Measurements from ENCODE around the gene TMEM161A.

TMEM161A gene

GRCh38 chr19:19146865-19147264 lies 8.6 kb upstream of the TMEM161A start:
- Histone ChIP-seq H2AFZ (ENCODE audit: insufficient read depth, low read length, poor library complexity) (no peak overlapping the region), H4K91ac (ENCODE audit: low read depth, low read length) (no peak overlapping the region), H2BK120ac (ENCODE audit: insufficient read depth, low read length, poor library complexity) (no peak overlapping the region), H4K8ac (ENCODE audit: low read depth, low read length) (no peak overlapping the region), H3K4me3 (ENCODE audit: low read depth, low read length) (no peak overlapping the region), H3K18ac (ENCODE audit: low read length) (no peak overlapping the region), H3K23ac (ENCODE audit: low read length) (no peak overlapping the region), H2BK12ac (ENCODE audit: low read length) (no peak overlapping the region), H3K27ac (ENCODE audit: low read depth, low read length) (no peak overlapping the region), H3K14ac (ENCODE audit: low read length) (no peak overlapping the region), H3K27me3 (ENCODE audit: insufficient read depth, low read length) (no peaks in the 10 kb centered on the region), H3K4me2 (ENCODE audit: low read length) (no peak overlapping the region), H3K9me3 (ENCODE audit: insufficient read depth, low read depth, low read length) (no peaks in the 10 kb centered on the region), H3K36me3 (ENCODE audit: control insufficient read depth in 1 of 2, insufficient read depth in 2 of 2, low read length in 2 of 2) (peaks cover 2 to 4% of the 10 kb centered on the region in 2 experiments), H3K9ac (ENCODE audit: low read length) (no peak overlapping the region), H3K4ac (ENCODE audit: low read depth, low read length) (no peak overlapping the region), H4K12ac (ENCODE audit: low read depth, low read length) (no peak overlapping the region), H2BK5ac (ENCODE audit: low read depth, low read length, poor library complexity) (no peak overlapping the region), H3K4me1 (ENCODE audit: control insufficient read depth in 1 of 2, insufficient read depth in 2 of 2, low read length in 2 of 2) (no peaks in the 10 kb centered on the region), H3K79me1 (ENCODE audit: low read length) (no peaks in the 10 kb centered on the region), H2AK5ac (ENCODE audit: low read length) (no peak overlapping the region), H3K79me2 (ENCODE audit: control insufficient read depth, insufficient read depth, low read length, poor library complexity) (no peaks in the 10 kb centered on the region)
- no CpG with 5 or more reads among the region's 7 CpGs for WGBS (ENCODE audit: extremely low coverage, insufficient coverage, insufficient read length)
- no peak for DNase-seq

GRCh38 chr19:19145684-19146608 lies 7.7 kb upstream of the TMEM161A start:
- no peaks in the 10 kb centered on the region for H3K4me1 ChIP-seq (ENCODE audit: control insufficient read depth in 1 of 2, insufficient read depth in 2 of 2, low read length in 2 of 2)
- no peak overlapping the region for H3K4ac ChIP-seq (ENCODE audit: low read depth, low read length)
- no peak overlapping the region for H3K18ac ChIP-seq (ENCODE audit: low read length)
- no peaks in the 10 kb centered on the region for H3K79me2 ChIP-seq (ENCODE audit: control insufficient read depth, insufficient read depth, low read length, poor library complexity)
- no peaks in the 10 kb centered on the region for H3K79me1 ChIP-seq (ENCODE audit: low read length)
- no peak overlapping the region for H2BK120ac ChIP-seq (ENCODE audit: insufficient read depth, low read length, poor library complexity)
- no peak overlapping the region for H3K4me2 ChIP-seq (ENCODE audit: low read length)
- H3K27ac ChIP-seq (ENCODE audit: low read depth, low read length): no peak overlapping the region
- H2AFZ ChIP-seq (ENCODE audit: insufficient read depth, low read length, poor library complexity): no peak overlapping the region
- no peak overlapping the region for H4K91ac ChIP-seq (ENCODE audit: low read depth, low read length)
- H2AK5ac ChIP-seq (ENCODE audit: low read length): no peak overlapping the region
- no peak overlapping the region for H3K14ac ChIP-seq (ENCODE audit: low read length)
- H2BK5ac ChIP-seq (ENCODE audit: low read depth, low read length, poor library complexity): no peak overlapping the region
- no peak overlapping the region for H3K9ac ChIP-seq (ENCODE audit: low read length)
- WGBS (ENCODE audit: extremely low coverage, insufficient coverage, insufficient read length): no CpG with 5 or more reads among the region's 47 CpGs
- H4K8ac ChIP-seq (ENCODE audit: low read depth, low read length): peak overlapping the region; percentile 87
- no peaks in the 10 kb centered on the region for H3K9me3 ChIP-seq (ENCODE audit: insufficient read depth, low read depth, low read length)
- peaks cover 2 to 4% of the 10 kb centered on the region in 2 experiments for H3K36me3 ChIP-seq (ENCODE audit: control insufficient read depth in 1 of 2, insufficient read depth in 2 of 2, low read length in 2 of 2)
- H3K23ac ChIP-seq (ENCODE audit: low read length): no peak overlapping the region
- no peaks in the 10 kb centered on the region for H3K27me3 ChIP-seq (ENCODE audit: insufficient read depth, low read length)
- H2BK12ac ChIP-seq (ENCODE audit: low read length): peak overlapping the region; percentile 43
- DNase-seq: peak; percentile 45 to 82
- H4K12ac ChIP-seq (ENCODE audit: low read depth, low read length): peak overlapping the region; percentile 52
- H3K4me3 ChIP-seq (ENCODE audit: low read depth, low read length): no peak overlapping the region

DNA sequence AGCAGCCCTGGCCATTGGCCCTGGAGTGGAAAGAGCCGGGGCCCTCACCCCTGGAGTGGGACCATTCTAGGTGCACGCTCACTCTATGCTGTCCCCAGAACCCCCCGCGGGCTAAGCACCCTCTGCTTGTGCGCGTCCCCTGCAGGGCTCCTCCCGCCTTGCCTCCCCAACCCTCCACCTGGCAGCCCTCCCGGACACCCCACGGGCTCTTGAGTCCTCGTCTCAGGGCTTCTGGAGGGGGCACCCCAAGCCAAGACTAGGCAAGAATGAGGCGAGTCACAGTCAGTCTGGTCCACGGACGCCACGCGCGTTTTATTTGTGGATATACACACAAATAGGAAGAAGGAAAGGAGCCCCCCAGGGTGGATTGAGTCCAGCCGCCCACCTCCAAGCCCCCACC lies 7.0 kb upstream of the TMEM161A start:
- Histone ChIP-seq H3K27ac (ENCODE audit: low read depth, low read length) (no peak overlapping the region), H4K91ac (ENCODE audit: low read depth, low read length) (no peak overlapping the region), H2BK120ac (ENCODE audit: insufficient read depth, low read length, poor library complexity) (no peak overlapping the region)

GRCh38 chr19:19142347-19142746 lies 4.1 kb upstream of the TMEM161A start:
- Histone ChIP-seq H3K27ac (ENCODE audit: low read depth, low read length) (no peak overlapping the region), H4K12ac (ENCODE audit: low read depth, low read length) (no peak overlapping the region), H2AFZ (ENCODE audit: insufficient read depth, low read length, poor library complexity) (no peak overlapping the region), H3K14ac (ENCODE audit: low read length) (no peak overlapping the region), H3K36me3 (ENCODE audit: control insufficient read depth in 1 of 2, insufficient read depth in 2 of 2, low read length in 2 of 2) (no peaks in the 10 kb centered on the region), H2AK5ac (ENCODE audit: low read length) (no peak overlapping the region), H3K79me1 (ENCODE audit: low read length) (peaks cover 4% of the 10 kb centered on the region), H3K9me3 (ENCODE audit: insufficient read depth, low read depth, low read length) (no peaks in the 10 kb centered on the region), H2BK120ac (ENCODE audit: insufficient read depth, low read length, poor library complexity) (no peak overlapping the region), H3K23ac (ENCODE audit: low read length) (no peak overlapping the region), H4K91ac (ENCODE audit: low read depth, low read length) (no peak overlapping the region), H2BK5ac (ENCODE audit: low read depth, low read length, poor library complexity) (no peak overlapping the region), H3K27me3 (ENCODE audit: insufficient read depth, low read length) (no peaks in the 10 kb centered on the region), H3K4me1 (ENCODE audit: control insufficient read depth in 1 of 2, insufficient read depth in 2 of 2, low read length in 2 of 2) (peaks cover 3 to 6% of the 10 kb centered on the region in 2 experiments), H3K4me3 (ENCODE audit: low read depth, low read length) (no peak overlapping the region), H2BK12ac (ENCODE audit: low read length) (no peak overlapping the region), H3K4me2 (ENCODE audit: low read length) (no peak overlapping the region), H3K9ac (ENCODE audit: low read length) (no peak overlapping the region), H3K79me2 (ENCODE audit: control insufficient read depth, insufficient read depth, low read length, poor library complexity) (peaks cover 5% of the 10 kb centered on the region), H4K8ac (ENCODE audit: low read depth, low read length) (no peak overlapping the region), H3K18ac (ENCODE audit: low read length) (no peak overlapping the region), H3K4ac (ENCODE audit: low read depth, low read length) (no peak overlapping the region)
- WGBS (ENCODE audit: extremely low coverage, insufficient coverage, insufficient read length): no CpG with 5 or more reads among the region's 12 CpGs
- DNase-seq: no peak

More for the DNA sequence above, 7.0 kb upstream of the TMEM161A start:
- H3K79me2 ChIP-seq (ENCODE audit: control insufficient read depth, insufficient read depth, low read length, poor library complexity): no peaks in the 10 kb centered on the region
- H3K14ac ChIP-seq (ENCODE audit: low read length): no peak overlapping the region
- no peak overlapping the region for H2BK12ac ChIP-seq (ENCODE audit: low read length)
- no peak overlapping the region for H3K4me3 ChIP-seq (ENCODE audit: low read depth, low read length)
- H3K4ac ChIP-seq (ENCODE audit: low read depth, low read length): no peak overlapping the region
- H4K12ac ChIP-seq (ENCODE audit: low read depth, low read length): no peak overlapping the region
- no peak overlapping the region for H4K8ac ChIP-seq (ENCODE audit: low read depth, low read length)
- no peak overlapping the region for H2BK5ac ChIP-seq (ENCODE audit: low read depth, low read length, poor library complexity)
- no peak overlapping the region for H3K9ac ChIP-seq (ENCODE audit: low read length)
- H3K23ac ChIP-seq (ENCODE audit: low read length): no peak overlapping the region
- H3K36me3 ChIP-seq (ENCODE audit: control insufficient read depth in 1 of 2, insufficient read depth in 2 of 2, low read length in 2 of 2): peaks cover 2 to 4% of the 10 kb centered on the region in 2 experiments
- H2AK5ac ChIP-seq (ENCODE audit: low read length): no peak overlapping the region
- H3K4me1 ChIP-seq (ENCODE audit: control insufficient read depth in 1 of 2, insufficient read depth in 2 of 2, low read length in 2 of 2): no peaks in the 10 kb centered on the region
- no peaks in the 10 kb centered on the region for H3K9me3 ChIP-seq (ENCODE audit: insufficient read depth, low read depth, low read length)
- no peaks in the 10 kb centered on the region for H3K79me1 ChIP-seq (ENCODE audit: low read length)
- H3K4me2 ChIP-seq (ENCODE audit: low read length): no peak overlapping the region
- H3K27me3 ChIP-seq (ENCODE audit: insufficient read depth, low read length): no peaks in the 10 kb centered on the region
- WGBS (ENCODE audit: extremely low coverage, insufficient coverage, insufficient read length): no CpG with 5 or more reads among the region's 17 CpGs
- H3K18ac ChIP-seq (ENCODE audit: low read length): no peak overlapping the region
- no peak overlapping the region for H2AFZ ChIP-seq (ENCODE audit: insufficient read depth, low read length, poor library complexity)
- no peak for DNase-seq
